Heart left ventricle (tissue), 16 donors: ENCODE data around the gene A1BG. TPM values are rescaled to one million over a fixed set of nuclear protein-coding genes. Genes with fewer than 3 reads are reported as not detected.

ENCODE experiments used
- ATAC-seq, 4 donors: fragments of 200-7000 bp; cut with Tn5 transposase; one replicate each; pipeline ENCODE4 v1.9.1; 2020 to 2022; ENCODE audit warnings: moderate library complexity in 4 of 4, mild to moderate bottlenecking in 3 of 4, moderate number of reproducible peaks in 1 of 4
- DNase-seq, 5 donors: peaks; one replicate each; pipeline ENCODE4 v3.0.0-alpha.2; 2020
- H3K27ac ChIP-seq, 12 donors: fragments of 200-600 bp; sonication (generic) in 4 of 12; one replicate each; pipeline versions ENCODE4 v1.5.0 to v1.8.0; 2016 to 2022; ENCODE audit warnings: mild to moderate bottlenecking in 2 of 12
- H3K27me3 ChIP-seq, 9 donors: fragments of 200-600 bp; sonication (generic) in 2 of 9; one replicate each; pipeline versions ENCODE4 v1.5.1 to v1.8.0; 2016 to 2022; ENCODE audit warnings: mild to moderate bottlenecking in 3 of 9
- H3K36me3 ChIP-seq, 9 donors: fragments of 200-600 bp; sonication (generic) in 2 of 9; one replicate each; pipeline versions ENCODE4 v1.5.0 to v1.8.0; 2018 to 2022; ENCODE audit warnings: mild to moderate bottlenecking in 2 of 9
- H3K4me1 ChIP-seq, 12 donors: fragments of 200-600 bp; sonication (generic) in 4 of 12; one replicate each; pipeline versions ENCODE4 v1.5.0 to v1.8.0; 2016 to 2022; ENCODE audit warnings: mild to moderate bottlenecking in 3 of 12
- H3K4me3 ChIP-seq, 12 donors: fragments of 200-600 bp; sonication (generic) in 4 of 12; one replicate each; pipeline versions ENCODE4 v1.5.0 to v1.8.0; 2017 to 2022; ENCODE audit warnings: mild to moderate bottlenecking in 9 of 12, moderate library complexity in 4 of 12
- H3K9me3 ChIP-seq, 12 donors: fragments of 200-600 bp; sonication (generic) in 4 of 12; one replicate each; pipeline versions ENCODE4 v1.5.0 to v1.8.0; 2016 to 2022; ENCODE audit warnings: mild to moderate bottlenecking in 1 of 12
- POLR2A ChIP-seq, 2 donors: fragments of 450-650 bp; IDR thresholded peaks; one replicate each; pipeline ENCODE4 v1.6.1; 2017; ENCODE audit warnings: antibody characterized with exemption in 2 of 2, mild to moderate bottlenecking in 2 of 2, moderate library complexity in 2 of 2
- WGBS, 4 donors: extraction: QIAGEN DNeasy Blood & Tissue Kit in 2 of 4; methylation state at CpG; one replicate each; pipeline versions ENCODE4 v1.1.5 to v1.1.7; 2013 to 2018; 5-methylcytosine and 5-hydroxymethylcytosine counted together
- intact Hi-C, 10 donors: fragments of 100-400 bp; cut with DNase I; formaldehyde crosslinking; loops; one replicate each; pipeline versions ENCODE4 v1.11.1 to v1.14.2; 2022
- polyA plus RNA-seq, 2 donors: library from polyadenylated mRNA; stranded (reverse); fragments of 200-250 nt; gene quantifications; one replicate each; pipeline ENCODE4 v1.2.3, GENCODE V29; 2013
- total RNA-seq, 9 donors: library from RNA; depleted of rRNA in 2 of 9; stranded (reverse); fragments of >200 nt in 2 of 9; fragmentation: NEBNext Ultra II Directional in 3 of 9; extraction: Animal tissue kit (Norgen Biotek cat#: 25700) in 3 of 9; gene quantifications; one replicate each; pipeline versions ENCODE4 v1.1.0 to v1.2.4, GENCODE V29; 2016 to 2023
- TF ChIP-seq, protein P1 (sequence below), 12 donors: fragments of 200-600 bp; sonication (generic) in 4 of 12; IDR thresholded peaks; one replicate each; pipeline versions ENCODE4 v1.5.0 to v1.8.0; 2018 to 2022; ENCODE audit warnings: antibody characterized with exemption in 12 of 12, mild to moderate bottlenecking in 5 of 12
- donor health status: ischemic (EF 13 %, LVEDD 7.1; RV severe dilation, severe dysfunction).
- donor health status: healthy with polysubstance abuse.
- donor health status: DM: no; HTN: yes; CAD: no.
- donor health status: DM: no; HTN: no; CAD: no.
- donor health status: ischemic (EF 25% LVEDD 6.9; RV normal size, moderate dysfunction).
- donor health status: ischemic (EF 25% LVEDD 5.7; RV mildly dilated, moderate dysfunction).
- donor health status: healthy.
- donor health status: DM: yes; HTN: yes; CAD: no.
- donor health status: ischemic (EF 35%, LVEDD 5.7; RV mildly dilated, moderate dysfunction).
- donor health status: nonischemic (EF 11% LVEDD 7.7; RV severe dilation, severe dysfunction).
- donor health status: DM: yes; HTN: yes; CAD: no.
- donor health status: PGD.
- donor health status: ischemic (EF 29% LVEDD 5.4; RV normal size, mild dysfunction).
- donor health status: nonischemic (EF 23%, LVEDD 6.1; RV moderate dilation, normal function).

Gene A1BG
- total and polyA plus RNA-seq, 11 donors = 0.23 to 6.6 (median 4.0) TPM

DNA sequence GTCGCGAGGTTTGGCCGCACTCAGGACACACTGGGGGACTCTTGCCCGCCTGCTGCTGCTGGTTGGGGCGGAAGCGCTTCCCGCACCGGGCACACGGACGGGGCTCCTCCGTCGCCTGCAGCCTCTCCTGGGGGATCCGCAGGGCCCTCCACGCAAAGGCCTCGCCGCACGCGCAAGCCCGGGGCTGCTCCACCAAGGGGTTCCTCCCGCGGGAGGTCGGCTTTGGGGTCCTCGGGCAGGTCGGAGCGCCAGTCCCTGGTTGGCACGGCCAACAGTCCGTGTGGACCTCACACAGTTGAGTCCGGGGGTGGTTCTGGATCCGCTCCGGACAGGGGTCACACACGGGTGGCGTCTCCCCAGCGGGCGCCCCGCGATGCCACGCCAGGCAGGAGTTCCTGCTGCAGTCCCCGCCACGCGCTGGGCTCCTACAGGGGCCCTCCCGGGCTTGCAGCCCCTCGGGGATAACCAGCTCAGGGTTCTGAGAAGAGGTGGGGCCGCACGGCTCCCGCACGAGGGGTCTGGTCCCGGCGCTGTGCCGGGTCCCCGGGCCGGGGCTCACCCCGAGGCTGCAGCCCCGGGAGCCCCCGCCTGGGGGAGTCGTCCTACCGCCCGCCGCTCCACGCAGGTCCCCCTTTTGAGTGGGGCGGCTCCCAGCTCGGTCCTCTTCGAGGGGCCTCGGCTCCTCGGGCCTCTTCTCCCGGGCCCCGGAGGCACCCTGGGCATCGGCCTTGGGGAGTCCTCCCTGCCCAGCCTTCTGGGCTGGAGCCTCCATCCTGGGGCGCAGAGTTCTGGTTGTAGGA lies 15.5 kb upstream of the A1BG start:
- ATAC-seq (no peak), DNase-seq (peak in 1 of 5 donors; percentile 10)
- Histone ChIP-seq H3K4me1 (peaks cover 0 to 12% (median 4%) of the 10 kb centered on the region in 12 donors), H3K9me3 (no peaks in the 10 kb centered on the region), H3K27ac (no peak overlapping the region), H3K4me3 (no peak overlapping the region), H3K36me3 (no peaks in the 10 kb centered on the region), H3K27me3 (peaks cover 0 to 32% (median 0%) of the 10 kb centered on the region in 9 donors)
- whole genome bisulfite sequencing, 4 donors = 69 to 91% (median 82%) methylated on average over 13 to 68 of the region's 68 CpGs
- intact Hi-C loops = no loop called here
- TF ChIP-seq, protein P1, sequence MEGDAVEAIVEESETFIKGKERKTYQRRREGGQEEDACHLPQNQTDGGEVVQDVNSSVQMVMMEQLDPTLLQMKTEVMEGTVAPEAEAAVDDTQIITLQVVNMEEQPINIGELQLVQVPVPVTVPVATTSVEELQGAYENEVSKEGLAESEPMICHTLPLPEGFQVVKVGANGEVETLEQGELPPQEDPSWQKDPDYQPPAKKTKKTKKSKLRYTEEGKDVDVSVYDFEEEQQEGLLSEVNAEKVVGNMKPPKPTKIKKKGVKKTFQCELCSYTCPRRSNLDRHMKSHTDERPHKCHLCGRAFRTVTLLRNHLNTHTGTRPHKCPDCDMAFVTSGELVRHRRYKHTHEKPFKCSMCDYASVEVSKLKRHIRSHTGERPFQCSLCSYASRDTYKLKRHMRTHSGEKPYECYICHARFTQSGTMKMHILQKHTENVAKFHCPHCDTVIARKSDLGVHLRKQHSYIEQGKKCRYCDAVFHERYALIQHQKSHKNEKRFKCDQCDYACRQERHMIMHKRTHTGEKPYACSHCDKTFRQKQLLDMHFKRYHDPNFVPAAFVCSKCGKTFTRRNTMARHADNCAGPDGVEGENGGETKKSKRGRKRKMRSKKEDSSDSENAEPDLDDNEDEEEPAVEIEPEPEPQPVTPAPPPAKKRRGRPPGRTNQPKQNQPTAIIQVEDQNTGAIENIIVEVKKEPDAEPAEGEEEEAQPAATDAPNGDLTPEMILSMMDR (IDR thresholded peaks at IDR 0.05) = no peak
- TF ChIP-seq POLR2A (IDR thresholded peaks at IDR 0.05) = no peak

DNA sequence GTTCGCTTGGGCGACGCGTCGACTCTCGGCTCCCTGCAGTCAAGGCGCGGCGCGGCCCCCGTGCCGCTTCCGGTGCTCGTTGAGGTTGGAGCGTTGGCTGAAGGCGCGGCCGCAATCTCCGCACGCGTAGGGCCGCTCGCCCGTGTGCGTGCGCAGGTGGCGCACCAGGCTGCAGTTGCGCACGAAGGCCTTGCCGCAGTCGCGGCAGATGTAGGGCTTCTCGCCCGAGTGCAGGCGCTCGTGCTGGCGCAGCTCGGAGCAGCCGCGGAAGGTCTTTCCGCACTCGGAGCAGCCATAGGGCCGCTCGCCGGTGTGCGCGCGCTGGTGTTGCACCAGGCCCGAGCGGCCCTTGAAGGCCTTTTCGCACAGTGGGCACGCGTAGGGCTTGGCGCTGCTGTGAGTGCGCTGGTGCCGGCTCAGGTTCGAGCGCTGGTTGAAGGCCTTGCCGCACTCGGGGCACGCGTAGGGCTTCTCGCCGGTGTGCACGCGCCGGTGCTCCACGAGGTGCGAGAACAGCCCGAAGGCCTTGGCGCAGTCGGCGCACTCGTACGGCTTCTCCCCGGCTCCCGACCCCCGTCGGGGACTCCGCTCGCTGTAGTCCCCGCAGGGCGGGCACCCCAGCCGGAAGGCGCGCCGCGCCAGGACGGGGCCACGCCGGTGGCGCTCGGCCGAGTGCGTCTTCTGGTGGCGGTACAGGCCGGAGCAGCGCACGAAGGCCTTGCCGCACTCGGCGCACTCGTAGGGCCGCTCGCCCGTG lies 14.6 kb upstream of the A1BG start:
- Histone ChIP-seq H3K4me1 (peaks cover 0 to 8% (median 4%) of the 10 kb centered on the region in 12 donors), H3K9me3 (no peaks in the 10 kb centered on the region), H3K27ac (no peak overlapping the region), H3K36me3 (no peaks in the 10 kb centered on the region), H3K4me3 (no peak overlapping the region), H3K27me3 (peaks cover 0 to 32% (median 0%) of the 10 kb centered on the region in 9 donors)
- ATAC-seq (no peak), DNase-seq (no peak)
- 29 to 80% (median 53%) methylated on average over 37 to 106 of the region's 106 CpGs for WGBS, 4 donors
- intact Hi-C loops = no loop called here
- TF ChIP-seq POLR2A (IDR thresholded peaks at IDR 0.05) = no peak
- TF ChIP-seq, protein P1 (IDR thresholded peaks at IDR 0.05) = no peak

DNA sequence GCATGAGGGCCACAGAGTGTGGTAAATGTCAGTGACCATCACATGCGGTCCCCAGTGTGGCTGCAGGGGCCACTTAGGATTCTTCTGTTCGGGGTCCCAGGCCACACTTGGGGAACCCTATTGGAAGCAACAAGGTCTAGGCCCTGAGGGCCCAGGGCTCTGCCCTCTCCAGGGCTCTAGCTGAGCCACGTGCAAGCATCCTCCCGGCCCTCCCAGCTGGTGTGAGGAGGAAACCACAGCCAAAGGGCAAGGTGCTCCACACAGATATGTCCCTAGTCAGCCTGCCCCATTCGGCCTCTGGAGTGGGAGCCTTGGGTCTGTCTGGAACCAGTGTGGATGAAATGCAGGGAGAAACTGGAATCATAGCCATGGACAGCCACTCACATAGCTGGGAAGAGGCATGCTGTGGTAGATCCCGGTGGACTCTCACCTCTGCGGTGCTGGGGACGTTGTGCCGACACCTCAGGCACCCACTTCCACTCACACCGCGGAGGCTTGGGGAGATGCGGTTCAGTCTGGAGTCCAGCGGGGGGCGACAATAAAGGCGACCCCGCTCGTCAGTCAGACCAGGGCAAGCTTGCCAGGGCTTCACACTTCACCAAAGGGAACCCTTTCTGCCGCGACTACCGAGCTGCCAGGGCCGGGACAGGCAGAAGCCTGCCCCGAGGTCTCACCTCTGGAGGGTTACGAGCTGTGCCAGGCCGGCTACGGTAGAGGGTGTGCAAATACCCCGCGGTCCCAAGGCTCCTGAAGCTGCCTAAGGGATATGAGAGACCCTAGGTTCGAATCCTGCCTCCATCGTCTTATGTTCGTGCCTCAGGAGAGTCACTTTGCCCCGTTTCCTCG lies 13.5 kb upstream of the A1BG start:
- Histone ChIP-seq H3K36me3 (no peaks in the 10 kb centered on the region), H3K9me3 (no peaks in the 10 kb centered on the region), H3K4me3 (no peak overlapping the region), H3K27me3 (peaks cover 0 to 32% (median 0%) of the 10 kb centered on the region in 9 donors), H3K27ac (no peak overlapping the region), H3K4me1 (peaks cover 0 to 9% (median 2%) of the 10 kb centered on the region in 12 donors)
- intact Hi-C loops = no loop called here
- ATAC-seq (no peak), DNase-seq (no peak)
- no peak for TF ChIP-seq POLR2A (IDR thresholded peaks at IDR 0.05)
- TF ChIP-seq, protein P1 (IDR thresholded peaks at IDR 0.05) = no peak
- WGBS, 4 donors = 88 to 90% (median 89%) methylated on average over 24 to 32 of the region's 32 CpGs
